Stimulated activated CD8-positive, alpha-beta memory T cell treated with anti-CD3 and anti-CD28 coated beads, Interleukin-7, amount 100 ng/mL, for 4 hours (primary cell): ENCODE measurements around the gene PDZK1IP1.
A peak's percentile ranks its signal among the peaks of the same experiment; 100 is the strongest.
"Not testable (repeated sequence)": the region's sequence is repeated elsewhere in the genome, so short reads cannot be mapped to it uniquely, and the experiment has no call there.

Experiments
- DNase-seq, 2 donors: peaks; one replicate each; pipeline ENCODE4 v3.0.0-alpha.2; 2020; ENCODE audit warnings: low read depth in 2 of 2

Gene PDZK1IP1

DNA sequence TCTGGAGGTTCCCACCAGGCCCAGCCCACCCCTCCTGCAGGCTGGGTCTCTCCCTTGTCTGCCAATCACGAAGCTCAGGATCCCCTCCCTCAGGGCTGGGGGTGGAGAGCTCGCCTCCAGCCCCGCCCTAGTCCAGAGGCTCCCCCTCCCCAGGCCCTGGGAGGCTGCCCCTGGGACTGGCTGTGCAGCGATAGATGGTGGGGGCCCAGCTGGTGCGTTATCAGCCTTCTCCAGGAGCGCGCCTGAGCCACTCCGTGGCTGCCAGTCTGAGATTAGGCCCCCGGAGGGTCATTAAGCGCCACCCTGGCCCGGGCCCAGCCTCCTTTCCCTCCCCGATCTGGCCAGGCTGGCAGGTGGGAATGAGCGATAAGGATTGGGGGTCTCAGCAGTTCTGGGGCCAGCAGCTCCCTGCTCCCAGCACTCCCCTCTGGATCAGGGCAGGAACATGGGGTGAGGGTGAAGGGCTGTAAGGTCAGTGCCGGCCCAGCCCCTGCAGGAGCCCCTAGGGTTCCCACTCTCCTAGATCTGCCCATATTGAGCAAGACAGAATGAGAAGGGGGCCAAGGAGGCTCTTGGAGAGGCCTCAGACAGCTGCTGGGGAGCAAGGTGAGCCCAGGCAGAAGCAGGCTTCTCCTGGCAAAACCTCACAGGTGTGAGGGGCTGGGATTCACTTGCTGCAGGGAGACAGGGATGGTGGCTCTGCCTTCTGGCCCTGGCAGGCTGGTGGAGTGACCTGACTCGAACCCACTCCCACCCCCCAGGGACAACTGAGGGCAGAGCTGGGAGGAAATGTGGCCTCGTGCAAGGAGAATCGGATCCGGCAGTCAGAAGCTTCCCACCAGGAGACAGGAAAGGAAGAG lies 8.5 kb downstream of the PDZK1IP1 start:
- no peak for DNase-seq

DNA sequence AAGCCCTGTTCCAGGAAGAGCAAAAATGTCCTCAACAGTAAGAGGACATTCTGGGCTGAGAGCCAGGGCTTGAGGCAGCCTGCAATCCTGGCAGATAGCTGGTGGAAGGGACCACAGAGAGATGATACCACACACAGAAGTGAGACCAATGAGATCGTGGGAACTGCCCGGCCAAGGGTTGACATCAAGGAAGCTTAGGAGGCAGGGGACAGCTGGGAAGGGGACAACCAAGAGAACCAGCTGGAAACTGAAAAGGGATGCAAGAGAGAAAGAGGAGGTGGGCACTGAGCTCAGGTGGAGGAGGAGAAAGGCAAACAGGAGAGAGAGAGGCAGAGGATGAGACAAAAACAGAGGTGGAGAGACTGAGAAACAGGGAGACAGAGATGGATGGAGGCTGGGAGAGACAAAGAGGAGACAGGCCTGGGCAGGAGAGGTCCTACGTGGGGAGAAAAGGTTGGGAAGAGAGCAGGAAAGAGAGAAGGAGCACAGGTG lies 9.2 kb downstream of the PDZK1IP1 start:
- no peak for DNase-seq

DNA sequence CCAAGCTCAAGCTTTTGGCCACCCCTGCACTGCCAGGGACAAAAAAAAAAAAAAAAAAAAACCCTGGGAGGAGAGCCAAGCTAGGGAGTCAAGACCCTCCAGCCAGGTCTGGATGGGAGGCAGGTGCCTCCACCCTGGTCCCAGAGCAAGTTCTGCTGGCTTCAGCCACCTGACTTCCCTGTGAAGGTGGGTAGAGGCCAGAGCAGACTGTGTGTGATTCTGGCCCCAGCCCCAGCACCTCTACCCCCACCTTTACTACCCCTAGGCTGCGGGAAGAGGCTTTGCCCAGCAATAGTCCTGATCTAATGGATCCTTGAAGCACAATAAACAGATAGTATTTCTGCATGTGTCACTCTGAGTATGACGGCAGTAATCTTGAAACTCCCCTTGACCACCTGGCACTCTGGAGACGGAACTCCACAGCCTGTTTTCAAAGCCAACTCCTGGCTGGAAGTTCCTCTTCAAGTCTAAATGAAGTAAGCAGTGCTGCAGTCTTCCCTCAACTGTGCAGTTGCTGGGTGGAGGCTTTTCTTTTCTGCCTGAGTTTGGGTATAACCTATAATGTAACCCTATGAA lies 9.8 kb downstream of the PDZK1IP1 start:
- no peak for DNase-seq

DNA sequence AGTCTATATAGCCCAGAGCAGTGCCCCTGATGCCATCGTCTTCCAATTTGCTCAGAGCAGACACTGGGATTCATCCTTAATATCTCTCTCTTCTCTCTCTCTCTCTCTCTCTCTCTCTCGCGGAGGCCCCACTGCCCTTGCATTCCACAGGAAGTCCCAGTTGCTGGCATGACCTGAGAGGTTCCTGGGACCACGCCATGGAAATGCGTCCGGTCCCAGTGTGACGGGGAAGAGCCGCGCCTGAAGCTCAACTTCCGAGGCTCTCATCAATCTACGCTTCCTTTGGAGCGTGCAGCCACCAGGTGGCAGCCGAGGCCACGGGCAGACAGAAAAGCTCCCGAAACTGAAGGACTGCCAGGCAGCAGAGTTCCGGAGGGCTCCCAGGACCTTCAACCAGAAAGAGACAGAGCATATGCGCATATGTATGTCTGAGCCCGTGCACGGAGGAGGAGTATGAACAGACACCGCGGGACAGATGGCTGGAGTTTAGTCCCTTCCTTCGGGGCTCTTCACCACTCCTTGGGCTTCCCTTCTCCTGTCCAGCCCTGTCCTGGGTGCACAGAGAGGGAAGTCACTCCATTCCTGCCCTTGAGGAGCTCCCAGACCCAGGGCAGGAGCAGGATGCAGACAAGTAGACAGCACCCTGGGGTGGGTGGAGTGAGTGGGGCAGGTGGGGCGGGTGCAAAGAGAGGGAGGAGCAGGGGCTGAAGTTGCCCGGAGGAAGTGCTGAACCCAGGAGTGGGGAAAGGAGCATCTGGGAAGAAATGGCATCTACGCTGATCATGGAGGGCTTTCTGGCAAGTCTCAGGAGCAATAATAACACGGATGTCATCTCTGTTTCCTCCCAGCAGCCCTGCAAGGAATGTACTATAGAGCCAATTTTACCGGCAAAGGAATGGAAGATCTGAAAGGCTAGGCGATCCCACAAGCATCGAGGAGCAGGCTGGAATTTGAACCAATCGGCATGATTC lies 10.5 kb downstream of the PDZK1IP1 start:
- DNase-seq: peak; percentile 43 to 50

DNA sequence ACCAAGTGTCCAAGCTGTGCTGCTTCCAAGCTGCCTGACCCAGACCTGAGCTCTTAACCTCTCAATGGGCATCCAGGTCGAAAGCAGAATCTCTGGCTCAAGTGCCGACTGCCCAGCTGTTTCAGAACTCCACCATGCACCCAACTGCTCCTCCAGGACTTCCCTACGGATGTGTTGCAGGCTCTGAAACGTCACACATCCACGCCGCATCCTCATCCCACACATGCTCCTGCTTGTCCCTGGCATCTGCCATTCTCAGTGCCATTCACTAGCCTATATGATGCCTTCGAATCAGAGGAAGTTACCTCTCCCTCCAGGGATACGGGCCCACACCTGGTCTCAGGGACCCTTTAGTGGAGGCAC lies 11.2 kb downstream of the PDZK1IP1 start:
- DNase-seq: no peak

DNA sequence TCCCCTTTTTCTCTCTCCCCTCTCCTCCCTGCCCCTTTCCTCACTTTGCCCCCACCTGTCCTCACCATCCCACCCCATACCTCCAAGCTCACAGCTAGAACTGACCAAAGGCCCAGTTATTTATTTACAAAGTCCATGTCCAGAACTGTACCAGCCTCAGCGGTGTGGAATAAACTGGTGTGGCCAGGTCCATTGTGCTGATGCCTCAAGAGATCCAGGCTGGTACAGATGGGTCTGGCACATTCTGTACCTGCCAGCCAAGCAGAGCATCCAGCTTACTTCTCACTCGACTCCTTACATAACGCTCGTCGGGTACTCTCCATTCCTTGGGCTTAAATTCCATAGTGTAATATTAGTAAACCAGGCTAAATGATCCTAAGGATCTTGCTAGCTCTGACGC lies 11.8 kb downstream of the PDZK1IP1 start:
- no peak for DNase-seq

DNA sequence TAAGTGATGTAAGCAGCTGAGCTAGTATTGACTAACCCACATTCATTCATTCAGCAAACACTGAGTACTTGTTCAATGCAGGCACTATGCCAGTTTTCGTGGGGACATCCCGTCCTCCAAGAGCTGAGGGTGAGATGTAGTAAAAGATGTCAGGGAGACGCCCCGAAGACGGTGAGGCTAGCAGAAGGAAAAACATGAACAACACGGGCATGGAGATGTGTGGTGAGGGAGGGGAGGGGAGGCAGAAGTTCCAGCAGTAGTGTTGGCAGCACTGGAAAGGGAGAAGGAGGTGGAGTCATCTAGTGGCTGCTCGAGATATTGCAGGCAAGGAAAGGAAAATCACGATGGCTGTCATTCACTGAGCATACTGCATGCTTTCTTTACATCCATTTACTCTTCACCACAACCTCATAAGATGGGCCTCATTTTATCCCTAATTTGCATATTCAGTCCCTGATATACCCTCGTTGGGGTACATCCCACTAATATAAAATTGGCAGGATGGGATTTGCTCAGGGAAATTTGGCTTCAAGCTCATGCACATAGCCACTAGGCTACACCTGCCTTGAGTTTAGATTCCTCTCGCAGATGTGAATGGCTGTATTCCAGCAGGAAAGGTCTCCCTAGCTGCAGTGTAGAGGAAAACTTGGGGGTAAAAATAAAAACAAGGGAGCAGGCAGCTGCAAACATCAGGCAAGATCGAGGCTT lies 14.5 kb downstream of the PDZK1IP1 start:
- no peak for DNase-seq

DNA sequence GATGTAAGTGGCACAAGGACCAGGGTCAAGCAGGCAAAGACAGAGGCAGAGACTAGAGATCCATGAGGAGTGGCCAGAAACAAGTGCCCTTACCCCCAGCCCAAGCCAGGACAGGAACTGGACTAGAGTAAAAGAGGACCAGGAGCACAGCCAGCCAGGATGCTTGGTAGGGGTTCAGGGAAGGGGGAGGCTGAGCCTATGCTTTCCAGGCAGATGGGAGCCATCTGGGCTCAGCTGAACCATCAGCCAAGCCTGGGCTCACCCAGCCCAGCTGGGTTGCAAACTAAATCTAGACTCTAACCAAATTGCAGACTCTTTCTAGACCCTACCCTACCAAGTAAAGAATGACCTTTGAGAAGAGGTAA lies 15.2 kb downstream of the PDZK1IP1 start:
- no peak for DNase-seq

DNA sequence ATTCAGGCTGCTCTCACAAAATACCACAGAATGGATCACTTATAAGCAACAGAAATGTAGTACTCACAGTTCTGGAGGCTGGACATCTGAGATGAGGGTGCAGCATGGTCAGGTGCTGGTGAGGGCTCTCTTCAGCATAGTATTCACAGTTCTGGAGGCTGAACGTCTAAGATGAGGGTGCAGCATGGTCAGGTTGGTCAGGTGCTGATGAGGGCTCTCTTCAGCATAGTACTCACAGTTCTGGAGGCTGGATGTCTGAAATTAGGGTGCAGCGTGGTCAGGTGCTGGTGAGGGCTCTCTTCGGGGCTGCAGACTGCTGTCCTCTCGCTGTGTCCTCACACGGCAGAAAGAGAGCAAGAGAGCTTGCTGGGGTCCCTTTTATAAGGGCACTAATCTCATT lies 17.1 kb downstream of the PDZK1IP1 start:
- DNase-seq: no peak

DNA sequence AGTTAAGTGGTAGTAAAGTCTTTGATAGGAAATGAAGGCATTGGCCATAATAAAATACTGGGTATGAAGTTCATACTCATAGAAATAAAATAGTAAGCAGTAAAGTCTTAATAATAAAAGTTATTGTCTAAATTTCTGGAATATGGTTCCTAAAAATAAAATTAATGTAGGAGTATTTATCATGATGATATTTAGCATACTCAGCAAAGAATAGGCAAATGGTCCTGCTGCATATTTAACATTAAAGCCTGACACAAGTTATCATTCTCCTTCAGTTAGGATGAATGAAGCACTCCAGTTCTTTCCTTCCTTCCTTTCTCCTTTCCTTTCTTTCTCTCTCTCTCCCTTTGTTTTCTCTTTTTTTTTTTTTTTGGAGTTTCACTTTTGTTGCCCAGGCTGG lies 25.3 kb downstream of the PDZK1IP1 start:
- DNase-seq: no peak

DNA sequence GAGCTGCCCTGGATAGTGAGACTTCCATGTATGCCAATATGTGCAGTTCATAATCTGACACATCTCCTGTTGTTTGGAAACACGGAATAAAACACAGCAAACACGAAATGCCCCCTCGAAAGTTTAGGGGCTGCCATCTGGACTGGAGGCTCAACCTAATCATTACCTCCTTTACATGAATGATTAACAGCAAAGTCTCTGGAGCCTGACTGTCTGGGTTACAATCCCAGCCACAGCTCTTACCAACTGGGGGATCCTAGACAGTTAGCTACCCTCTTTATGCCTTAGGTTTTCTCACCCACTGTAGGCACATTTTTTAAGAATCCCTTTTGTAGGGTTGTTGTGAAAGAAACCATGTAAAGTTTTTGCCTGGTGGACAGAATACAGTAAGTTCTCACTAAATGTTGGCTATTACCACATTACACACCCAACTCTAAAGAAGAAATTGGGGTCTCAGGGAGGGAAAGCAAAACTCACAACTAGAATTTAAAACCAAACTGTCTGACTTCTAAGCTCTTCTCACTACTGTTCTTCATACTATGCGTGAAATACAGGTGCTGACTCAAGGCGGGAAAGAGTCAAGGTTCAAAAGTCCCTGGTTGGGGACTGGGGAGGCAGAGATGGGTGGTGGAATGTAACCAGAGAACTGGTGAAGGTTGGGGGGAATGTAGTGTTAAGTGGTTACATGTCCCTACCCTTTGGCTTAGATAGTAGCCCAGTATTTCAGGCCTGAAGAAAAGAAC lies 28.4 kb downstream of the PDZK1IP1 start:
- DNase-seq: no peak

DNA sequence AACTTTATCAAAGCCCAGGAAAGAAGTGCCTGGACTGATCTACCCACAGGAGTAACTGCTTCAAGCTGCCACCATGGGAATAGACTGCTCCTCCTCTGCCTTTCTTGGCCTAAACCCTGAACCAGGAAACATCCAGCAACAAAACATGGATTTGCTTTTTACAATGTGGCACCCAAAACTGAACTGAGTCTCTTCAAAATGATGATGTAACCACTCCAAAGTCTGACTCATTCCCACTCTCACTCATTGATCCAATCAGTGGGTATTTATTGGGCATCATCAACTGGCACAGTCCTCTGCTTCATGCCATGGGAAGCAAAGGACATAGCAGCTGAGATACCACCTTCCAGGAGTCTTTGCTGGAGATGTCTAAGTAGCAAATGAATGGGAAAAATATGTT lies 29.1 kb downstream of the PDZK1IP1 start:
- DNase-seq: no peak

DNA sequence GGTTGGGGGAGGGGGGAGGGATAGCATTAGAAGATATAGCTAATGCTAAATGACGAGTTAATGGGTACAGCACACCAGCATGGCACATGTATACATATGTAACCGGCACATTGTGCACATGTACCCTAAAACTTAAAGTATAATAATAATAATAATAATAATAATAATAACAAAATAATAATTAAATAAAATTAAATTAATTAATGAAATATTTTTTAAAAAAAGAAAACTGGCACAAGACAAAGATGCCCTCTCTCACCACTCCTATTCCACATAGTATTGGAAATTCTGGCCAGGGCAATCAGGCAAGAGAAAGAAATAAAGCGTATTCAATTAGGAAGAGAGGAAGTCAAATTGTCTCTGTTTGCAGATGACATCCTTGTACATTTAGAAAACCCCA lies 31.9 kb downstream of the PDZK1IP1 start:
- not testable (repeated sequence) for DNase-seq

DNA sequence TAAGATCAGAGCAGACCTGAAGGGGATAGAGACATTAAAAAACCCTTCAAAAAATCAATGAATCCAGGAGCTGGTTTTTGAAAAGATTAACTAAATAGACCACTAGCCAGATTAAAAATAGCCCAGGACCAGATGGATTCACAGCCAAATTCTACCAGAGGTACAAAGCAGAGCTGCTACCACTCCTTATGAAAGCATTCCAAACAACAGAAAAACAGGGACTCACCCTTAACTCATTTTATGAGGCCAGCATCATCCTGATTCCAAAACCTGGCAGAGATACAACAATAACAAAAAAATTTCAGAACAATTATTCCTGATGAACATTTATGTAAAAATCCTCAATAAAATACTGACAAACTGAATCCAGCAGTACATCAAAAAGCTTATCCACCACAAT lies 33.4 kb downstream of the PDZK1IP1 start:
- DNase-seq: not testable (repeated sequence)

DNA sequence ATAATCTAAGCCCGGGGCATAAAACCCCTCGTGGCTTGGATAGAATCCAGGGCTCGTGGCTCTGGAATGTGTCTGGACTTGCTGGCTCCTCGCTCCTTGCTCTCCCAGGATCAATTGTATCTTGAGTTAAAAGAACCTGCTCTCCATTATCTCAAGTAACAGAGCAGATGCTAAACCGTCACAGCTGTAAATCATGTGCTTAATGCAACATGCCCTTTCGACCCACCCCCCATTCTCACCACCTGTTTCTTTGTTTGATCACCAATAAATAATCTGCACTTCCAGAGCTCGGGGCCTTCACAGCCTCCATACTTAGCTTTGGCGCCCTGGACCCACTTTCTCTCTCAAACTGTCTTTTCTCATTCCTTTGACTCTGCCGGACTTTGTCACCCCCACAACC lies 40.7 kb downstream of the PDZK1IP1 start:
- not testable (repeated sequence) for DNase-seq

DNA sequence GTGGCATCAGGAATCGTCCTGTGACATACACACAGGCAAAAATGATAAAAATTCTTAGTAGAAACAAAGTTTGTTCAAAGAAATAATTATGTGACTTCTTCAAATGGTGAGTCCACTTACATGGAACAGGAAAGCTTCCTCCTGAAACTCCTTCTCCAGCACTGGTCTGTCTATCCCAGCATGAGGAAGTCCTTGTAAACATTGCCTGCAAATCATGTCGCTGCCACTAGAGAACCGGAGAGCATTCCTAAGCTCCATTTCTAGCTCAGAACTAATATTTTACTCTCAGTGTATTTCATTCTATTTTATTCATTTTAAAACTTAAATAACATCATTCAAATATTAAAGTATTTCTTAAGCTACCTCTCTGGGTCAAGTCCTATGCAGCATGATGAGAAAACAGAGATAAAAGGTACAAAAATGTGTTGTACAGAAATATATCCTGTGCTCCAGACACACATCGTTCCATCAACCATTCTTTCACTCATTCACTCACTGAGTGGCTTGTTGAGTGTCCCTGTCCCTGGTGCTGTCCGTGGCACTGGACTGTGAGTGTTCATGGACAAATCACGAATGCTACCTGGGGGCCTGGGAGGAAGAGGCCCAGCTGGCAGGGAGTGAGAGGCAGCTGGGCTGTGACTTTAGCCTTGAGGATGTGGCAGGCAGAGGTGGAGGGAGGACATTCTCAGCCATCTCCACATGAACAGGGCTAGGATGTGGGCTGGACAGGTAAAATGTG lies 42.6 kb downstream of the PDZK1IP1 start:
- DNase-seq: no peak

DNA sequence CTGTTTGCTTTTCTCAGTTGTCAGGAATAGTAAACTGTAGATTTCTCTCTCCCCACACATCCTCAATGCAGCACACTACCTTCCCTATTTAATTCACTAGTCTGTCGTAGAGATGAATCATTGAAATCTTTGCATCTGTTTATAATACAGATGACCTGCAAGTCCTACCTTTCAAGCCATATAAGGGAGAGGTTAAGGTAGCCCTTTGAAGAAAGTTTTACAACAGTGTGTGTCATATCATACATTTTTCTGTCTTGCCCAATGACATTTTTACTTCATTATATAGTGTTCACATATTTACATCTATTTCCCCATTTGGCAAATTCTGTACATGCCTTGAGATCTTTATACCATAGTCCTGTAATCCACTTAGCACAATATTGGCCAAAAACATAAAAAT lies 43.3 kb downstream of the PDZK1IP1 start:
- DNase-seq: not testable (repeated sequence)

DNA sequence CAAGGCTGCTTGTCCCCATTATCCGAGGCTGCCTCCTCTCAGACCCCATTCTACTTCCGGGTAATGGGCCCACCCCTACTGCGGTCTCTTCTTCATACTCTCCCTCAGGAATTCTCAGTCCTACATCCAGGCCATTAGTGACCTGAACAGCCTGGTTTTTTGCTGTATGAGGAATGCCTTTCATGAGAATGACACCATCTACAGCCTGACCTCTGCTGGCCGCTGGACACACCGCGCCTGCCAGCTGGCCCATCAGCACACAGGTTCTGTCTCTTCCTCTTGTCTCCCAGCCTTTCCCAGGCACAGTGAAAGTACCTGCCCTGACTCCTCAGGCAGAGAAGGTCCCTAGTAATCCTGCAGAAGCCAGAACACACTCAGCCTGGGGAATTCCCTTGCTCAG lies 46.2 kb downstream of the PDZK1IP1 start:
- DNase-seq: not testable (repeated sequence)

DNA sequence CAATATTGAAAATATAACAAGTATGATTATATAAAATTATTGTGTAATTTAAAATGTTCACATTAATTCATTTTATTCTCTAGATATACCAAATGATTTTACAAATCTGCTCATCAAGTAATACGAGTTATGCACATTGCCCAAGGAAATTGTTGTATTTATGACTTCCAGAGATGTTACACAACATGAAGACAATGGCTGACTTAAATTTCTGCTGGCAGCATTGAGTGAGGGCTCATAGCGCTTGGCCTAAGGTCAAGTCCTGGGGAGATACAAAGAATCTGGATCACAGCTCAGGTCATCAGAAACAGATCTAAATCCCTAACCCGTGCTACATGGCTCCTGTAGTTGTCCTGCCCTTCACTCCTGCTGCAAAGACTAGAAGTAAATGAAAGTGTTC lies 49.5 kb downstream of the PDZK1IP1 start:
- DNase-seq: not testable (repeated sequence)

DNA sequence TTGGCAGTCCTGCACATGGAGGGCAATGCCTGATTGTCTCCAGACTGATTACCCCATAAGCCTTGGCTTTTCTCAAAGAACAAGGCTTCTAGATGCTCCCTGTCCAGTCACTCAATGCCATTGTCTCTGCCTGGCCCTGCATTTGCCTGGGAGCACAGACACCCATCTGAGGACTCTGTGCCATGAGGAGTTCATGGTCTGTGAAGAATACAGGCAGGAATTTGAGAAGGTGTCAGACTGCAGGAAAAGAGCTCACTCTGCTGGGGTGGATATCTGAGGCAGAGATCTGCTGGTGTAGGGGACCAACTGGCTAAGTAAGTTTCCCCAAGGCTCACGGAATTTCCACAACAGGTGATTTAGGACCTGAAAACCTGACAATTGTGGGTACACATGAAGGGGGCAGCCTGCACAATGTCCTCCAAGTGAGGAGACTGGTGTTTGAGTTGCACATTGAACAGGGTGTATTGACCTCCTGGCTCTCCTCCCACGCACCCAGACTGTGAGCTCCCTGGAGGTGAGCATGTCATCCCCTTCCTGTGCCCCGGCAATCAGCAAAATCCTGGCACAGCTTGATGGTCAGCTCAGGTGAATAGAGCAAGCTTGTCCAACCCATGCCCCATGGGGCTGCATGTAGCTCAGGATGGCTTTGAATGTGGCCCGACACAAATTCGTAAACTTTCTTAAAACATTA lies 51.8 kb downstream of the PDZK1IP1 start:
- no peak for DNase-seq
